ENCODE results near the gene NT5C1B.

NT5C1B gene

GRCh38 chr2:18514526-18515461 lies 74.6 kb downstream of the NT5C1B start:
- no peak for DNase-seq (ENCODE audit: low spot score)

Measured in LoVo (cell line).